Pancreas (tissue), 10 donors: ENCODE data around the gene AIG1. TPM values are rescaled to one million over a fixed set of nuclear protein-coding genes. Genes with fewer than 3 reads are reported as not detected.

Experiments
- ATAC-seq, 4 donors: fragments of 200-7000 bp; cut with Tn5 transposase; one replicate each; pipeline versions ENCODE4 v1.8.0 to v1.9.1; 2020; ENCODE audit warnings: mild to moderate bottlenecking in 4 of 4, moderate library complexity in 4 of 4
- DNase-seq, 6 donors: peaks; one replicate each; pipeline ENCODE4 v3.0.0-alpha.2; 2020
- FAIRE-seq: peaks from 2 replicates; lab custom pipeline; 2012; peaks lifted over from hg19 to GRCh38; lab: Jason Lieb, UNC
- H3K27ac ChIP-seq, 4 donors: fragments of 200-600 bp; sonication (generic); 1 replicate in 3 of 4; 2 replicates in 1 of 4; pipeline versions ENCODE4 v1.5.0 to v1.8.0; 2020
- H3K27me3 ChIP-seq, 4 donors: fragments of 200-600 bp; one replicate each; pipeline ENCODE4 v1.8.0; 2021
- H3K36me3 ChIP-seq, 3 donors: fragments of 200-600 bp; sonication (generic) in 1 of 3; one replicate each; pipeline versions ENCODE4 v1.5.0 to v1.8.0; 2020 to 2021
- H3K4me1 ChIP-seq, 3 donors: fragments of 200-600 bp; one replicate each; pipeline ENCODE4 v1.8.0; 2021
- H3K4me3 ChIP-seq, 4 donors: fragments of 200-600 bp; sonication (generic) in 2 of 4; one replicate each; pipeline versions ENCODE4 v1.5.0 to v1.8.0; 2020 to 2021
- H3K9me3 ChIP-seq, 4 donors: fragments of 200-600 bp; one replicate each; pipeline ENCODE4 v1.8.0; 2021
- CTCF ChIP-seq, 4 donors: fragments of 200-600 bp; sonication (generic) in 3 of 4; IDR thresholded peaks; one replicate each; pipeline versions ENCODE4 v1.5.0 to v1.8.0; 2021; ENCODE audit warnings: antibody characterized with exemption in 4 of 4
- WGBS, 2 donors: extraction: QIAGEN DNeasy Blood & Tissue Kit; methylation state at CpG; one replicate each; pipeline ENCODE4 v1.1.7; 2013; 5-methylcytosine and 5-hydroxymethylcytosine counted together
- intact Hi-C, 3 donors: fragments of 100-400 bp; cut with DNase I; formaldehyde crosslinking; loops; one replicate each; pipeline versions ENCODE4 v1.11.1 to v1.14.2; 2022
- polyA plus RNA-seq, 2 donors: library from polyadenylated mRNA; stranded (reverse); fragments of 200-250 nt; gene quantifications; one replicate each; pipeline ENCODE4 v1.2.3, GENCODE V29; 2013
- total RNA-seq, 6 donors: library from RNA; stranded (reverse); fragmentation: NEBNext Ultra II Directional in 4 of 6; extraction: Animal tissue kit (Norgen Biotek cat#: 25700) in 4 of 6; gene quantifications; one replicate each; pipeline versions ENCODE4 v1.2.1 to v1.2.4, GENCODE V29; 2021 to 2023
- donor health status: healthy with polysubstance abuse.
- donor health status: DM: no; HTN: no; CAD: no; lungs with moderate emphysema.
- donor health status: DM: no; HTN: no; CAD: no.
- donor health status: control.
- donor health status: control.
- donor health status: Bipolar disorder and iron deficiency.
- donor health status: DM: yes; HTN: yes; CAD: no.
- donor health status: DM: no; HTN: no; CAD: no.
- donor health status: DM: no; HTN: no; CAD: no.
- donor health status: DM: yes; HTN: yes; CAD: no.

Gene AIG1
- total and polyA plus RNA-seq, 8 donors, result 8.7 to 28.9 (median 14.9) TPM

GRCh38 chr6:143090314-143091044, 29.8 kb downstream of the AIG1 start:
- FAIRE-seq (no peak), ATAC-seq (no peak), DNase-seq (no peak)
- H3K27me3 ChIP-seq, result no peaks in the 10 kb centered on the region
- no peaks in the 10 kb centered on the region for H3K36me3 ChIP-seq
- no peak overlapping the region for H3K4me3 ChIP-seq
- no peaks in the 10 kb centered on the region for H3K9me3 ChIP-seq
- no peak overlapping the region for H3K27ac ChIP-seq
- 79 to 83% methylated on average over 3 of the region's 3 CpGs for WGBS, 2 donors
- no peak for TF ChIP-seq CTCF (IDR thresholded peaks at IDR 0.05)
- intact Hi-C loops, result no loop called here
- no peaks in the 10 kb centered on the region for H3K4me1 ChIP-seq

GRCh38 chr6:143092768-143093167, 32.1 kb downstream of the AIG1 start:
- Histone ChIP-seq H3K27me3 (no peaks in the 10 kb centered on the region), H3K27ac (no peak overlapping the region), H3K36me3 (no peaks in the 10 kb centered on the region), H3K4me1 (peaks cover 0 to 2% (median 0%) of the 10 kb centered on the region in 3 donors), H3K9me3 (no peaks in the 10 kb centered on the region), H3K4me3 (no peak overlapping the region)
- TF ChIP-seq CTCF (IDR thresholded peaks at IDR 0.05), result no peak
- WGBS, 2 donors, result 98 to 100% methylated on average over 2 of the region's 2 CpGs
- intact Hi-C loops, result no loop called here
- FAIRE-seq (no peak), DNase-seq (no peak), ATAC-seq (no peak)

- ATAC-seq (no peak), DNase-seq (no peak), FAIRE-seq (no peak)
- Histone ChIP-seq H3K27ac (no peak overlapping the region), H3K4me1 (peaks cover 0 to 2% (median 0%) of the 10 kb centered on the region in 3 donors), H3K9me3 (no peaks in the 10 kb centered on the region), H3K27me3 (no peaks in the 10 kb centered on the region), H3K4me3 (no peak overlapping the region), H3K36me3 (no peaks in the 10 kb centered on the region)
- intact Hi-C loops, result no loop called here
- 69 to 76% methylated on average over 2 of the region's 2 CpGs for WGBS, 2 donors
- no peak for TF ChIP-seq CTCF (IDR thresholded peaks at IDR 0.05)
Measured at GRCh38 chr6:143093290-143093689, 32.6 kb downstream of the AIG1 start.

GRCh38 chr6:143096403-143096802, 35.7 kb downstream of the AIG1 start:
- no peak for TF ChIP-seq CTCF (IDR thresholded peaks at IDR 0.05)
- Histone ChIP-seq H3K27me3 (no peaks in the 10 kb centered on the region), H3K4me3 (no peak overlapping the region), H3K4me1 (peaks cover 0 to 2% (median 0%) of the 10 kb centered on the region in 3 donors), H3K9me3 (no peaks in the 10 kb centered on the region), H3K27ac (no peak overlapping the region), H3K36me3 (no peaks in the 10 kb centered on the region)
- FAIRE-seq (no peak), DNase-seq (no peak), ATAC-seq (no peak)
- intact Hi-C loops, result no loop called here
- WGBS, 2 donors, result 66 to 76% methylated on average over 2 of the region's 2 CpGs

GRCh38 chr6:143097224-143097795, 36.6 kb downstream of the AIG1 start:
- no peaks in the 10 kb centered on the region for H3K27me3 ChIP-seq
- no peaks in the 10 kb centered on the region for H3K36me3 ChIP-seq
- no peak overlapping the region for H3K4me3 ChIP-seq
- H3K27ac ChIP-seq, result no peak overlapping the region
- H3K4me1 ChIP-seq, result peaks cover 0 to 2% (median 0%) of the 10 kb centered on the region in 3 donors
- no peak for FAIRE-seq
- no peak for DNase-seq
- 86 to 92% methylated on average over 6 of the region's 6 CpGs for WGBS, 2 donors
- no peak for ATAC-seq
- H3K9me3 ChIP-seq, result no peaks in the 10 kb centered on the region
- intact Hi-C loops, result no loop called here
- TF ChIP-seq CTCF (IDR thresholded peaks at IDR 0.05), result no peak
